Measurements from ENCODE around the gene NUP160.
"Not testable (repeated sequence)": the region's sequence is repeated elsewhere in the genome, so short reads cannot be mapped to it uniquely, and the experiment has no call there.

Gene NUP160, protein sequence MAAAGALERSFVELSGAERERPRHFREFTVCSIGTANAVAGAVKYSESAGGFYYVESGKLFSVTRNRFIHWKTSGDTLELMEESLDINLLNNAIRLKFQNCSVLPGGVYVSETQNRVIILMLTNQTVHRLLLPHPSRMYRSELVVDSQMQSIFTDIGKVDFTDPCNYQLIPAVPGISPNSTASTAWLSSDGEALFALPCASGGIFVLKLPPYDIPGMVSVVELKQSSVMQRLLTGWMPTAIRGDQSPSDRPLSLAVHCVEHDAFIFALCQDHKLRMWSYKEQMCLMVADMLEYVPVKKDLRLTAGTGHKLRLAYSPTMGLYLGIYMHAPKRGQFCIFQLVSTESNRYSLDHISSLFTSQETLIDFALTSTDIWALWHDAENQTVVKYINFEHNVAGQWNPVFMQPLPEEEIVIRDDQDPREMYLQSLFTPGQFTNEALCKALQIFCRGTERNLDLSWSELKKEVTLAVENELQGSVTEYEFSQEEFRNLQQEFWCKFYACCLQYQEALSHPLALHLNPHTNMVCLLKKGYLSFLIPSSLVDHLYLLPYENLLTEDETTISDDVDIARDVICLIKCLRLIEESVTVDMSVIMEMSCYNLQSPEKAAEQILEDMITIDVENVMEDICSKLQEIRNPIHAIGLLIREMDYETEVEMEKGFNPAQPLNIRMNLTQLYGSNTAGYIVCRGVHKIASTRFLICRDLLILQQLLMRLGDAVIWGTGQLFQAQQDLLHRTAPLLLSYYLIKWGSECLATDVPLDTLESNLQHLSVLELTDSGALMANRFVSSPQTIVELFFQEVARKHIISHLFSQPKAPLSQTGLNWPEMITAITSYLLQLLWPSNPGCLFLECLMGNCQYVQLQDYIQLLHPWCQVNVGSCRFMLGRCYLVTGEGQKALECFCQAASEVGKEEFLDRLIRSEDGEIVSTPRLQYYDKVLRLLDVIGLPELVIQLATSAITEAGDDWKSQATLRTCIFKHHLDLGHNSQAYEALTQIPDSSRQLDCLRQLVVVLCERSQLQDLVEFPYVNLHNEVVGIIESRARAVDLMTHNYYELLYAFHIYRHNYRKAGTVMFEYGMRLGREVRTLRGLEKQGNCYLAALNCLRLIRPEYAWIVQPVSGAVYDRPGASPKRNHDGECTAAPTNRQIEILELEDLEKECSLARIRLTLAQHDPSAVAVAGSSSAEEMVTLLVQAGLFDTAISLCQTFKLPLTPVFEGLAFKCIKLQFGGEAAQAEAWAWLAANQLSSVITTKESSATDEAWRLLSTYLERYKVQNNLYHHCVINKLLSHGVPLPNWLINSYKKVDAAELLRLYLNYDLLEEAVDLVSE (N-terminal part only)

DNA sequence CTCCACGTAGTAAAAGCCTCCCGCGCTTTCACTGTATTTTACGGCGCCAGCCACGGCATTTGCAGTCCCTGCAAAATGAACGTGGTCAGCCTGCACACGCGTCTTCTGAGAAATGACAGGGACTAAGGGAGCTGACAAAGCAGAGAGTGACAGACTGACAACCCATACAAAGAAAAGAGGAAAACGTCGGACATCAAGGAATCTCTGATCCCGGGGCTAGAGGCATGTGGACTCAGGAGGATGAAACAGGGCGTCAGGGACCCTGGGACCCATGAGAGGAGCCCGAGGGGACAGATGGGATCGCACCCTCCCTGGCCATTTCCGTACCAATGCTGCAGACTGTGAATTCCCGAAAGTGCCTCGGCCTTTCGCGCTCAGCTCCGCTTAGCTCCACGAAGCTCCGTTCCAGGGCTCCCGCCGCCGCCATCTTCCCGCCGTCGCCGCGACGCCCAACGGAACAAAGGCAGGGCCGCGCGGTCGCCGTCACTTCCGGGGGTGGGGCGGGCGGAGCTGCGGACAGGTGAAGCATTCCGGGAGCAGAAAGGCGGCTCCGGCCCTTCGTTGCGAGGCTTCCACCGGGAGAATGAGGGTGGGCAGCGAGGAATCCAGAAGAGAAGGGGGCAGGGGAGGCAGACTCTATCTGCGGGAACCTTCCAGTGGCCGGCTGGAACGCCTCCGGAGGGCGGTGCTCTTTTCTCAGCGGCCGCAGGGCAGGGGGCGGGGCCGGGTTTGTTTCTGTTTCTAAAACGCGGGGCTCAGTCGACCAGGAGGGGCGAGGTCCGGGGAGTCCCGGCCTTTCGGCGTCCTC is at the start of gene NUP160:
TSS of gene NUP160 (minus strand) at position 459 of the 808 bp plus-strand sequence. CDS start at position 427, 32 bp downstream.
- peak; percentile 85 to 91 (median 85) for DNase-seq (ENCODE audit: low read depth in 3 of 3)

DNA sequence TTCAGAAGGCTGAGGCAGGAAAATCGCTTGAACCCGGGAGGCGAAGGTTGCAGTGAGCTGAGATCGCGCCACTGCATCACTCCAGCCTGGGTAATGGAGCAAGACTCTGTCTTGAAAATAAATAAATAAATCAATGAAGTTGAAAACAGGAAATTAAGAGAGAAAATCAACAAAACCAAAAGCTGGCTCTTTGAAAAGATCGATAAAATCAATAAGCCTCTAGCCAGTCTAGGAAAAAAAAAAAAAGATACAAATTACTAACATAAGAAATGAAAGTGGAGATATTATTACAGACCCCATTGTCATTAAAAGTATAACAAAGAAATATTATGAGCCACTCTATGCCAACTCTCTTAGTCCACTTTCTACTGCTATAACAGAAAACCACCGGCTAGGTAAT is 48.0 kb upstream of the NUP160 start:
- DNase-seq (ENCODE audit: low read depth in 3 of 3) = no peak

DNA sequence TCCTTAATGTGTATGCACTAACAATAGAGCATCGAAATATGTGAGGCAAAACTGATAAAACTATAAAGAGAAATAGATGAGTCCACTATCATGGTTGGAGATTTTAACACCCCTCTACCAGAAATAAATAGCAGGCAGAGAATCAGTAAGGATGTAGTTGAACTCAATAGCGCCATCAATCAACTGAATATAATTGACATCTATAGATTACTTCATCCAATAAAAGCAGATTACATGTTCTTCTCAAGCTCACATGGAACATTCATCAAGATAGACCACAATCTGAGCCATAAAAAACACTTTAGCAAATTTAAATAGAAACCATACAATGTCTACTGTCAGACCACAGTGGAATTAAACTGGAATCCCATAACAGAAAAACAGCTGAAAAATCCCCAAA is 46.9 kb upstream of the NUP160 start:
- no peak for DNase-seq (ENCODE audit: low read depth in 3 of 3)

DNA sequence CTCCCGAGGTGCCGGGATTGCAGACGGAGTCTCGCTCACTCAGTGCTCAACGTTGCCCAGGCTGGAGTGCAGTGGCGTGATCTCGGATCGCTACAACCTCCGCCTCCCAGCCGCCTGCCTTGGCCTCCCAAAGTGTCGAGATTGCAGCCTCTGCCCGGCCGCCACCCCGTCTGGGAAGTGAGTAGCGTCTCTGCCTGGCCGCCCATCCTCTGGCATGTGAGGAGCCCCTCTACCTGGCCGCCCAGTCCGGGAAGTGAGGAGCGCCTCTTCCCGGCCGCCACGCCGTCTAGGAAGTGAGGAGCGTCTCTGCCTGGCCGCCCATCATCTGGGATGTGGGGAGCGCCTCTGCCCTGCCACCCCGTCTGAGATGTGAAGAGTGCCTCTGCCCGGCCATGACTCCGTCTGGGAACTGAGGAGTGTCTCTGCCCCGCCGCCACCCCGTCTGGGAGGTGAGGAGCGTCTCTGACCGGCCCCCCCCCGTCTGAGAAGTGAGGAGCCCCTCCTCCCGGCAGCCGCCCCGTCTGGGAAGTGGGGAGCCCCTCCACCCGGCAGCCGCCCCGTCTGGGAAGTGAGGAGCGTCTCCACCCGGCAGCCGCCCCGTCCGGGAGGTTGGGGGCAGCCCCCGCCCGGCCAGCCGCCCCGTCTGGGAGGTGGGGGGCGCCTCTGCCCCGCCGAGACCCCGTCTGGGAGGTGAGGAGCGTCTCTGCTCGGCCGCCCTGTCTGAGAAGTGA is 44.6 kb upstream of the NUP160 start:
- DNase-seq (ENCODE audit: low read depth in 3 of 3) = not testable (repeated sequence)

DNA sequence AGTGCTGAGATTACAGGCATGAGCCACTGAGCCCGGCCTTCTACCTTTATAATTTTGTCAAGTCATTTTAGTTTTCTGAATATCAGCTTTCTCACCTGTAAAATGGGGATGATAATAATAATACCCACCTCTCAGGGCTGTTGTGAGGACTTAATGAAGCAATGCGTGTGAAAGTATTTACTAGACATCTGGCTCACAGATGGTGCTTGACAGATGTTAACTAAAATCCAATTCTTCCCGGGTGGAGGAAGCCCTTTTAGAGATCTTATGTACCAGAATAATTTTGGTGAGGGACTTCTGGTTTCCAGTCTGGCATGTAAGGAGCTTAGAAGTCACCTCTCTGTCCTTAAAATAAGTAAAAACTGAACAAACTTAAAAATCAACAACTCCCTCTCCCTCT is 43.7 kb upstream of the NUP160 start:
- no peak for DNase-seq (ENCODE audit: low read depth in 3 of 3)

DNA sequence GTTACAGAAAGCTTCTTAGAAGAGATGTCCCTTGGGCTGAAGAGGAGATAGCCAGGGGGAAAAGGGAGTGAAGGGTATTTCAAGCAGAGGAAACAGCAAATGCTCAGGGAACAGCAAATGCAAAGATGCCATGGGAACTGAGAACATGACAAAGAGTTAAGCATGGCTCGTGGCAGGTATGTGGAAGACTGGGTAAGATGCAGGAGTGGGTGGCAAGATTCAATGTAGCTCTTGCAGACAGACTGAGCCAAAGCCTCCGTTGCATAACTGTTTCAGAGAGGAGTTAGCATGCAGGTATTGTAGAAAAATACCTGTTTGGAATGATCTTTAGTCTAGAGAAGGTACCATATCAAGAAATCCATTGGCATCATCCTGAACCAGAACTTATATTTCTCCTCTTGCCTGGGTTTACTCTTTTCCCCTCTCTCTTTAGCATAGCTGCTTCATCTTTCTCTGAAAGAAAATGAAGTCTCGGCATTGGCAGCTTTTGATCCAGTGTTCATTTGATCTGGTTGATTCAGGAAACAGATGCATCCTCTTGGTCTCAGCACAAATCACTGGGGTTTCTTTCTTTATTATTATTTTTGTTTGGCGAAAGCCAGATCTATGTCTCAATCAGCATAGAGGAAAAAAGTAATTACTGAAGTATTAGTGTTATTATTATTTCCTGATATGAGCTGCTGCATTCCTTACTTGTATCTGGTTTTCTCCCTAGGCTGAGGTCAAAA is 41.7 kb upstream of the NUP160 start:
- no peak for DNase-seq (ENCODE audit: low read depth in 3 of 3)

DNA sequence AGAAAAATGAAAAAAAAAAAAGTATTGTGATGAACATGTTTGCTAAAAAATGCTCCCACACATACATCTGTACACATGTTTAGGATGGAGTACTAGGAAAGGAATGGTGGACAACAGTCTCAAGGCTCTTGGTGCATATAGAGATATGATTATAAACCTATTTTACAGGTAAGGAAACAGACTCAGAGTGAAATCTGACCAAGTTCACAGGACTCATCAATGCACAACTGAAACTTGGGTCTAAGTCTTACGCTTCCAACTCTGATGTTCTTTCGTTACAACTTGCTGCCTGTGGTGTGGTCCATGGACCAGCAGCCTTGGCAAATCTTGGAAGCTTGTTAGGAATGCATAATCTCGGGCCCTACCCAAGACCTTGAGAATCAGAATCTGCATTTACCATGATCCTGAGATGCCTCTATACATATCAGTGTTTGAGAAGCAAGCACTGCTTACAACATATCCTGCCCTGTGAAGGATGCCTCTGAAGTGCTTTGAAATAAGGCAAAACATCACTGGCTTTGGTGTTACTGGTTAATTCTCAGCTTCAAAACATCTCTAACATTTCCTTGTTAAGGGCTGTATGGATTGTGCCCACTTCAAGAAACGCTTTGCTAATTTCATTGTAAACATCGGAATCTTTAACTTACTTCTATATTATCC is 39.9 kb upstream of the NUP160 start:
- no peak for DNase-seq (ENCODE audit: low read depth in 3 of 3)

DNA sequence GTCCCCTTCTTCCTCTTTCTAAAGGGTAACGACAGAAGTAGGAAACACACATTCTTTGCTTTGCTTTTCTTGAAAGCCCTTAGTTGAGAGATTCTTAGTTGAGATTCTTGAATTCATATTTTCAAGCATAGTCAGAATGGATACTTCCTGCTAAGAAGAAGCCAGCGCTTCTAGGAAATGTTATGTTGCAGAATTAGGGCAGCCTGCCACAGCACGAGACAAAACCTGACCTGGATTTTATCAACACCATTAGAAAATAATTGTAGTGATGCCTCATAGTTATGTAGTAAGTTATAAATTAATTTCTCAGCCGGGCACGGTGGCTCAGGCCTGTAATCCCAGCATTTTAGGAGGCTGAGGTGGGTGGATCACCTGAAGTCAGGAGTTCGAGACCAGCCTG is 37.9 kb upstream of the NUP160 start:
- DNase-seq (ENCODE audit: low read depth in 3 of 3) = no peak

DNA sequence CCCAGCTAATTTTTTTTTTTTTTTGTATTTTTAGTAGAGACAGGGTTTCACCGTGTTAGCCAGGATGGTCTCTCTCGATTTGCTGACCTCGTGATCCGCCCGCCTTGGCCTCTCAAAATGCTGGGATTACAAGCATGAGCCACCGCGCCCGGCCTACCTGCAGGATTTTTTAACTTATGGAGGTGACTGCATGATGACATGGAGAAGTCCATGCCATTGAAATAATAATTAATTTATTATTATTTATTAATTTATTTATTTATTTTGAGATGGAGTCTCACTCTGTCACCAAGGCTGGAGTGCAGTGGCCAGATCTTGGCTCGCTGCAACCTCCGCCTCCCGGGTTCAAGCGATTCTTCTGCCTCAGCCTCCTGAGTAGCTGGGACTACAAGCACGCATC is 34.3 kb upstream of the NUP160 start:
- DNase-seq (ENCODE audit: low read depth in 3 of 3) = not testable (repeated sequence)

DNA sequence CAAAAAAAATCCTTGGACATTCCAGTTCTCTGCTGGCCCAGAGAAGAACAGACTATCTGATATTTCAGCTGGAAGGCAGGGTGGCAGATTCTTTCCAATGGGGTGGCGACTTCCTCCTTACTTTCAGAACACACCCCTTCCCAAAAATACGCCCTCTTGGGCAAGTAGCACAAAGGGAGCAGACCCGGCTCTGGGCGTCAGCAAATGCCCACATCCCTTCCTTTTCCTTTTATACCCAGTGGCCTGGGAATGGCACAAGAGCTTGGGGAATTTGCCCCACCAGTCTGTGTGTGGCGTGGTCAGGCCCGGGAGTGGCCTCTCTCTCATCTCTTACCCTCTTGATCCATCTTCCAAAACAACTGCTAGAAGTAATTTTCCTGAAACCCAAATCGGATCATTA is 33.0 kb upstream of the NUP160 start:
- no peak for DNase-seq (ENCODE audit: low read depth in 3 of 3)

DNA sequence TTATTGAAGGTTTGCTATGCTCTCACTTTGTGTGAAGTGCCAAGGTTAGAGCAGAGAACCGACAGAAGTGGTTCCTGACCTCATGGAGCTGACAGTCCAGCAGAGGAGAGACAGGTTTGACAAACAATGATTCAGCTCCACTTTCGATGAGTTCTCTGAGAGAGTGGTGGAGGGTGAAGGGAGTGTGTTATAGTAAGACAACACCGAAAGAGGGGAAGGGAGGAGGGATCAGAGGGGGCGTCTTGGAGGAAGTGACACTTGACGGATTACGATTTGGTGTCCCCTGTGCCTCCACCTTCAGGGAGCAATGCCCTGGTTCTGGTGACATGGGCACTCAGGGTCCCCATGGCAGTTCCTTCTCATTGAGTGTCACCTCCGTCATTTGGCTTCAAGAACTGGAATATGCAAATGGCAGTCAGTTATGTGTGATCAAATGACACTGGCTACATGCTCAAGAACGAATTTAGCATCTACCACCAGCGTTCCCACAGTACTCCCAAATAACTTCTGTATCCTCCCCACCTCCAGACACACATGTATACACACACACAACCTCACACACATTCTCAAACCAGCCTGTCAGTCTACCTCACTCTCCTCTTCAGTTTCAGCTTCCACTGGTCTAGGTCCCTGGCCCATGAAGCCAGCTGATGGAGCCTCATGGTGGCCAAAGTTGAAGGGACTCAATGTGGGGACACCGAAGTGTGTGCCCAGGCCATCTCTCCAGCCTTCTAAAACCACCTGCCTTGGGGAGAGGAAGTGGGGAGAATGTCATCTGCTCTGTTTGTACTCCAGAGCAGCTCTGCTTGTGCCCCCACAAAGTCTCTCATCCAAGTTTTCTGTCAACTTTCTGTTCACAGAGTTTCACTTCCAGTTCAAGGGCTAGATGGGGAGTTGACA is 31.4 kb upstream of the NUP160 start:
- DNase-seq (ENCODE audit: low read depth in 3 of 3) = no peak

DNA sequence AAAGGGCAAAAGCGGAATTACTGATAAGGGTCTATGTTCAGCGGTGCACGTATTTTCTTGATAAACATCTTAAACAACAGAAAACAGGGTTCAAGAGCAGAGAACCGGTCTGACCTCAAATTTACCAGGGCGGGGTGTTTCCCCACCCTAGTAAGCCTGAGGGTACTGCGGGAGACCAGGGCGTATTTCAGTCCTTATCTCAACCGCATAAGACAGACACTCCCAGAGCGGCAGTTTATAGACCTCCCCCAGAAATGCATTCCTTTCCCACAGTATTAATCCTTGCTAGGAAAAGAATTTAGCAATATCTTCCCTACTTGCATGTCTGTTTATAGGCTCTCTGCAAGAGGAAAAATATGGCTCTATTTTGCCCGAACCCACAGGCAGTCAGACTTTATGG is 27.7 kb upstream of the NUP160 start:
- DNase-seq (ENCODE audit: low read depth in 3 of 3) = not testable (repeated sequence)

DNA sequence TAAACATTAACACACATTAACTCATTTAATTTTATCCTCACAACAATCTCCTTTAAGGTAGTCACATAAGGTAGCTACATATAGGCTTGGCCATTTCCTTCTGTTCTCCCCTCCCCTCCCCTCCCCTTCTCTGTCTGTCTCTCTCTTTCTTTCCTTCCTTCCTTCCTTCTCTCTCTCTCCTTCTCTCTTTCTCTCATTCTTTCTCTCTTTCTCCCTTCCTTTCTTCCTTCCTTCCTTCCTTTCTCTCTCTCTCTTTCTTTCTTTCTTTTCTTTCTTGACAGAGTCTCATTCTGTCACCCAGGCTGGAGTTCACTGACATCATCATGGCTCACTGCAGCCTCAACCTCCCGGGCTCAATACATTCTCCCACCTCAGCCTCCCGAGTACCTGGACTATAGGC is 22.3 kb upstream of the NUP160 start:
- DNase-seq (ENCODE audit: low read depth in 3 of 3) = no peak

DNA sequence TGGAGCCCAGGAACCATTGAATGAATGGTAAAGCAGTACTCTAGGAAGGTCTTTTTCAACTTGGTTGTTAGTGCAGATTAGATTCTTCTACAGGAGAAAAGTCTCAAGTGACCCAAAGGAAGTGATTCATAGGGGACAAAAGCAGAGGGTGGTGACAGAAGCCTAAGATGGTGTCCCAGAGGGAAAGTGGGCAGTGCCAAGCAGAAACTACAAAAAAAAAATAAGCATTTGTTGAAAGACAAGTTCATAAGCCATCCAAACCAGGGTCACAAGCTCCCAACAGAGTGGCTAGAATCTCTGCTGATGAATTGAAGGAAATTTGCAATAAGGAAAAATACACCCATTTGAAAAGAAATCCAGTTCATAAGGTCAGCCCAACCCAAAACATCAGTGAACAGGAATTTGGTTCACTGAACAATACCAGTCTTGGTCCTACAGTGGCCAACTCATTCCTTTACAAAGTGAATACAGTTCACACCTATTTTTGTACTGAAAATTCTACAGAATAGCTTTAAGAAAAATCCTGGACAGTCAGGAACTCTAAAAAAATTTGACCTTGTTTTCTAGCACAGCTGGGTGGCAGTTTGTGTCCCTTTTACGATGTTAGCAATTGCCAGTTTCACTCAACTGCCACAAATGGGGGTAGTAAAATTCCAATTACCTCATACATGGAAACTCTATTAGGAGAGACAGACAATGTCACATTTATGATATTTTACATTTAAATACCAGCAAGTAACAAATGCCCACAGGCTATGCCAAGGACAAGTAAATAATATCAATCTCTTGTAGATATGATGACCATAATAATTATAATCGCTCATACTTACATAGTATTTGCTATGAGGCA is 21.6 kb upstream of the NUP160 start:
- DNase-seq (ENCODE audit: low read depth in 3 of 3) = no peak

DNA sequence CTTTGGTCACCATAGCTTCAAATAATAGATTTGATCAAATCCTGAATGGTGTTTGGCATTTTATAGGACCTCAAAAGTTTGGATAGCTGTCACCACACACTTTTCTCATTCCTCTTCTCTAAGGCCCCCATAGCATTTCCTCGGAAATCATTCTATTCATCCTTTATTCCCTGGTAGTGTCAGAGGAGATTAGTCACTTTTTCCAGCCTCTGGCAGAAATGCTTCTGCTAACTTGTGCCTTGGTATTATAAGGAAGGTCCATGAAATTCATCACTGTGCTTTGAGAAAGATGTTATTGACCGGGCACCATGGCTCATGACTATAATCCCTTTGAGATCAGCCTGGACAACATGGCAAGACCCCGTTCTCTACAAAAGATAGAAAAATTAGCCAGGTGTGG is 19.7 kb upstream of the NUP160 start:
- DNase-seq (ENCODE audit: low read depth in 3 of 3) = no peak

DNA sequence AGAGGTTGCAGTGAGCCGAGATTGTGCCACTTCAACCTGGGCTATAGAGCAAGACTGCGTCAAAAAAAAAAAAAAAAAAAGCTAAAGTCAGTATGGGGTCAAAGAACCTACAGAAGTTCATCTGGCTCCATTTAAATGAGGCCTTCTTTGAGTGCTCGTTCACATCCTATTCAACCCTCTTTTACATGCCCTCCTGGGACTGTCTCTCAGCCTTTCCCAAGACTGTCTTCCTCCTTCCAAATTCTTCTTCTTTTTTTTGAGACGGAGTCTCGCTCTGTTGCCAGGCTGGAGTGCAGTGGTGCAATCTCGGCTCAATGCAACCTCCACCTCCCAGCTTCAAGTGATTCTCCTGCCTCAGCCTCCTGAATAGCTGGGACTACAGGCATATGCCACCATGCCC is 18.7 kb upstream of the NUP160 start:
- DNase-seq (ENCODE audit: low read depth in 3 of 3) = not testable (repeated sequence)

DNA sequence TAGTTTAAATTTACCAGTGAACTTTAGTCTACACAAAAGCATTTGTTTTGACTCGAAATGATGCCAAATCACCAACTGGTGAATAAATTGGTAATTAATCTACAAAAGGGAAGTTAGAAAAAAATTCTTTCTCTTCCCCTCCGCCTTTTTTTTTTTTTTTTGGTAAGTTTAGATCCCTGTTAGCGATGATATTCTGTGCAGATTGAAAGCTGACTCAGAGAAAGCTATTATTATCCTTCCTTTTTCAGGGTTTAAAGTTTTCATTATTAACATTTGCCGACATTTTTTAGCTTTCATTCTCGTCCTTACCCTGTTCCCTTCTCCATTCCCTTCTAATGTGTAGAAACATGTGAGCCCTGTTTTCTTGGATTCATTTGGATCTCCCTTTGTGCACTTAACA is 16.8 kb upstream of the NUP160 start:
- no peak for DNase-seq (ENCODE audit: low read depth in 3 of 3)
